Vagina (tissue), 2 donors: ENCODE results near the gene AGMAT. TPM values are rescaled to one million over a fixed set of nuclear protein-coding genes. Genes with fewer than 3 reads are reported as not detected.
"Not testable (repeated sequence)": the region's sequence is repeated elsewhere in the genome, so short reads cannot be mapped to it uniquely, and the experiment has no call there.

Experiments
- DNase-seq, 2 donors: peaks; one replicate each; pipeline ENCODE4 v3.0.0-alpha.2; 2017; ENCODE audit errors: extremely low spot score in 2 of 2
- H3K27ac ChIP-seq: fragments of 200-600 bp; sonication (generic); one replicate; pipeline ENCODE4 v1.5.1; 2019
- H3K27me3 ChIP-seq: fragments of 200-600 bp; sonication (generic); one replicate; pipeline ENCODE4 v1.5.1; 2019
- H3K36me3 ChIP-seq, 2 donors: fragments of 200-600 bp; sonication (generic); one replicate each; pipeline ENCODE4 v1.5.1; 2017 to 2019
- H3K4me1 ChIP-seq: fragments of 200-600 bp; sonication (generic); one replicate; pipeline ENCODE4 v1.5.1; 2019
- H3K4me3 ChIP-seq, 2 donors: fragments of 200-600 bp; sonication (generic); 1 replicate in 1 of 2; 2 replicates in 1 of 2; pipeline ENCODE4 v1.5.1; 2016 to 2019
- H3K9me3 ChIP-seq: fragments of 200-600 bp; sonication (generic); one replicate; pipeline ENCODE4 v1.5.1; 2019
- POLR2A ChIP-seq, 2 donors: fragments of 450-650 bp; IDR thresholded peaks; one replicate each; pipeline ENCODE4 v1.6.1; 2017; ENCODE audit warnings: antibody characterized with exemption in 2 of 2, mild to moderate bottlenecking in 2 of 2, moderate library complexity in 2 of 2
- POLR2AphosphoS5 ChIP-seq, 2 donors: sonication (generic); formaldehyde crosslinking; IDR thresholded peaks; one replicate each; pipeline ENCODE4 v1.9.0; 2017; ENCODE audit warnings: antibody characterized with exemption in 2 of 2, mild to moderate bottlenecking in 2 of 2, low read depth in 1 of 2; ENCODE audit not compliant: insufficient read depth in 1 of 2
- intact Hi-C: fragments of 100-400 bp; cut with DNase I; formaldehyde crosslinking; loops from one replicate; pipeline ENCODE4 v1.15.1; 2023
- total RNA-seq: library from RNA; depleted of rRNA; stranded (reverse); fragments of >200 nt; gene quantifications from one replicate; pipeline ENCODE4 v1.2.3, GENCODE V29; 2016
- TF ChIP-seq, protein P1 (sequence below), 3 experiments: fragments of 450-650 bp in 2 of 3; fragments of 200-600 bp in 1 of 3; sonication (generic) in 1 of 3; IDR thresholded peaks; one replicate each; pipeline ENCODE4 v1.5.1; 2017 to 2019; ENCODE audit warnings: antibody characterized with exemption in 3 of 3, mild to moderate bottlenecking in 2 of 3, moderate library complexity in 2 of 3

The AGMAT gene
- total RNA-seq, 1 donor from 2014 or later: 1.5 TPM

DNA sequence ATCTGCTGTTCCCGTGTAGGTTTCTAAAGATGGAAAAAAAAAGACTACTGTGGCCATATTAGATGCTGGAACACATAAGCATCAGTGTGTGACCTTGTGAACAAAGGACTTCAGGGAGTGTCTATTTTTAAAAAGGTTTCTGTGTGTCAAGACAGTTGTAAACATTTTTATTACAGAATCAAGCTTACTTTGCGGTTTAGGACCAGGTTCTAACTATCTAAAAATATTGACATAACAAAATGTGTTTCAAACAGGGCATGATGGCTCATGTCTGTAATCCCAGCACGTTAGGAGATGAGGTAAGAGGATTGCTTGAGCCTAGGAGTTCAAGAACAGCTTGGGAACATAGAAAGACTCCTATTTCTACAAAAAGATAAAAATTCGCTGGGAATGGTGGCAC, 25.3 kb upstream of the AGMAT start:
- H3K4me3 ChIP-seq: no peak overlapping the region
- intact Hi-C loops: loop anchor here (10.0 kb wide), 1 partner anchor 95 kb away; no protein-coding TSS in a partner anchor
- H3K4me1 ChIP-seq: no peaks in the 10 kb centered on the region
- no peak for DNase-seq
- H3K27me3 ChIP-seq: no peaks in the 10 kb centered on the region
- H3K36me3 ChIP-seq: no peaks in the 10 kb centered on the region
- no peaks in the 10 kb centered on the region for H3K9me3 ChIP-seq
- H3K27ac ChIP-seq: no peak overlapping the region
- no peak for TF ChIP-seq POLR2AphosphoS5 (IDR thresholded peaks at IDR 0.05; ENCODE audit: insufficient read depth in 1 of 2, low read depth in 1 of 2)

DNA sequence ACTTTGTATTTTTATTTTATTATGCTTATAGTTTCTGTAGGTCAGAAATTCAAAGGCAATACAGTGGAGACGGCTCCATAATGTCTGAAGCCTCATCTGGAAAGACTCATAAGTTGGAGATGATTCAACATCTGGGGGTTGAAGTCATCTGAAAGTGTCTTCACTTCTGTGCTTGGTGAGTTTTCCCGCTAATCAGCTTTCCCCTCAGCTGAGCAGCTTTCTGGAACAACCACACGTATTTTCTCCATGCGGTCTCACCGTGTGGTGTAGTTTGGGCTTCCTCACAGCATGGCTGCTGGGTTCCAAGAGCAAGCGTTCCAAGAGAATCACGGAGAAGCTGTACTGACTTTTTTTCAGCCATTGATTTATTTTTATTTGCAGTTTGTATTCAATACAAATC, 24.8 kb upstream of the AGMAT start:
- H3K4me3 ChIP-seq: no peak overlapping the region
- no peaks in the 10 kb centered on the region for H3K27me3 ChIP-seq
- H3K9me3 ChIP-seq: no peaks in the 10 kb centered on the region
- H3K27ac ChIP-seq: no peak overlapping the region
- no peaks in the 10 kb centered on the region for H3K36me3 ChIP-seq
- intact Hi-C loops: loop anchor here (10.0 kb wide), 1 partner anchor 95 kb away; no protein-coding TSS in a partner anchor
- TF ChIP-seq POLR2AphosphoS5 (IDR thresholded peaks at IDR 0.05; ENCODE audit: insufficient read depth in 1 of 2, low read depth in 1 of 2) (no peak), POLR2A (IDR thresholded peaks at IDR 0.05) (no peak)
- TF ChIP-seq, protein P1, sequence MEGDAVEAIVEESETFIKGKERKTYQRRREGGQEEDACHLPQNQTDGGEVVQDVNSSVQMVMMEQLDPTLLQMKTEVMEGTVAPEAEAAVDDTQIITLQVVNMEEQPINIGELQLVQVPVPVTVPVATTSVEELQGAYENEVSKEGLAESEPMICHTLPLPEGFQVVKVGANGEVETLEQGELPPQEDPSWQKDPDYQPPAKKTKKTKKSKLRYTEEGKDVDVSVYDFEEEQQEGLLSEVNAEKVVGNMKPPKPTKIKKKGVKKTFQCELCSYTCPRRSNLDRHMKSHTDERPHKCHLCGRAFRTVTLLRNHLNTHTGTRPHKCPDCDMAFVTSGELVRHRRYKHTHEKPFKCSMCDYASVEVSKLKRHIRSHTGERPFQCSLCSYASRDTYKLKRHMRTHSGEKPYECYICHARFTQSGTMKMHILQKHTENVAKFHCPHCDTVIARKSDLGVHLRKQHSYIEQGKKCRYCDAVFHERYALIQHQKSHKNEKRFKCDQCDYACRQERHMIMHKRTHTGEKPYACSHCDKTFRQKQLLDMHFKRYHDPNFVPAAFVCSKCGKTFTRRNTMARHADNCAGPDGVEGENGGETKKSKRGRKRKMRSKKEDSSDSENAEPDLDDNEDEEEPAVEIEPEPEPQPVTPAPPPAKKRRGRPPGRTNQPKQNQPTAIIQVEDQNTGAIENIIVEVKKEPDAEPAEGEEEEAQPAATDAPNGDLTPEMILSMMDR (IDR thresholded peaks at IDR 0.05): no peak
- no peak for DNase-seq
- H3K4me1 ChIP-seq: no peaks in the 10 kb centered on the region

DNA sequence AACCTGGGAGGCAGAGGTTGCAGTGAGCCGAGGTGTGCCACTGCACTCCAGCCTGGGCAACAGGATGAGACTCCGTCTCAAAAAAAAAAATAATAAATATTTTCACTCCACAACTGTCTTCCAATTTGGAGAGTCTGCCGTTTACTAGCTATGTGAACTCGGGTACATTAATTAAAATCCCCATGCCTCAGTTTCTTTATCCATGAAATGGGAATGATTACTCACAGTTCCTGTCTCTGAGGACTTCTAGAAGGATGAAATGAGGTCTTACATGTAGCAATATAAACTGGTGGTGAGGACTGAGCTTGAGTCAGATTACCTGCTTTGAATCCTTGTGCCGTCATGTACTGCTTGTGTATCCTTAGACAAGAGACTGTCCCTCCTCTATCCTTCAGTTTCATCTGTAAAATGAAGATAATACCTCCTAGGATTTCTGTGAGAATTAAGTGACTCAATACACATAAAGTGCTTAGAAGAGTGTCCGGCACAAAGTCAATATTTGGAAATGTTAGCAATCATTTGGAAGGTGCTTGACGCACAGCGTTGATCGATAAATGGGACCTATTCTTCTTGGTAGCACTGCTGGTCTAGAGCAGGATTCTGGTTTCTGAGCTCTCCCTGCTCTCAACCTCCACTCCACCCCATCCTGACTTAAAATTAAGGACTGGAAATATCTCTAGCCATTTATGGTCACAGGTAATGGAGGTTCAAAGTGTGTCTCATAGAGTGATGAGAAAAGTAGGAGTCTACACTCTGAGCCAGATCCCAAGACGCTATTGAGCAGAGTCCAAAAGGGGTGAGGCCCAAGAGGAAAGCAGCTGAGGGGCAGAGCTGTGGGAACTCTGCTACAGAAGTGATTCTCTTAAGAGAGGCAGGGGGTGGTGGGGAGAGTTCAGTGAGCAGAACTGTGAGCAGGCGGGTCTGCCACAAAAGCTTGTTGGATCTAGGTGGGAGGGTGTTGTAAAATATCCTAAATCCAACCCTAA, 20.8 kb upstream of the AGMAT start:
- DNase-seq: no peak
- Histone ChIP-seq H3K4me3 (no peak overlapping the region), H3K36me3 (no peaks in the 10 kb centered on the region), H3K4me1 (peaks cover 27% of the 10 kb centered on the region), H3K9me3 (no peaks in the 10 kb centered on the region), H3K27me3 (no peaks in the 10 kb centered on the region), H3K27ac (no peak overlapping the region)
- intact Hi-C loops: no loop called here
- TF ChIP-seq POLR2AphosphoS5 (IDR thresholded peaks at IDR 0.05; ENCODE audit: insufficient read depth in 1 of 2, low read depth in 1 of 2) (no peak), POLR2A (IDR thresholded peaks at IDR 0.05) (no peak)
- TF ChIP-seq, protein P1 (IDR thresholded peaks at IDR 0.05): no peak

DNA sequence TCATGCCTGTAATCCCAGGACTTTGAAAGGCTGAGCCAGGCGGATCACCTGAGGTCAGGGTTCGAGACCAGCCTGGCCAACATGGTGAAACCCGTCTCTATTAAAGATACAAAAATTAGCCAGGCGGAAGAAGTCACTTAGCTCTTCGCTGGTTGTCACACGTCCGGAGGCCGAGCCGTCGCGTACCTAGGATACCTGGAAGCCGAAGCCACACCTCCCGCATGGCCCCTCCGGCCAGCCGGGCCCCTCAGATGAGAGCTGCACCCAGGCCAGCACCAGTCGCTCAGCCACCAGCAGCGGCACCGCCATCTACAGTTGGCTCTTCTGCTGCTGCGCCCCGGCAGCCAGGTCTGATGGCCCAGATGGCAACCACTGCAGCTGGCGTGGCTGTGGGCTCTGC, 19.5 kb upstream of the AGMAT start:
- DNase-seq, intact Hi-C loops, H3K27me3 ChIP-seq, H3K9me3 ChIP-seq, H3K4me3 ChIP-seq, H3K36me3 ChIP-seq, H3K27ac ChIP-seq: not testable (repeated sequence)
- peaks cover 27% of the 10 kb centered on the region for H3K4me1 ChIP-seq

DNA sequence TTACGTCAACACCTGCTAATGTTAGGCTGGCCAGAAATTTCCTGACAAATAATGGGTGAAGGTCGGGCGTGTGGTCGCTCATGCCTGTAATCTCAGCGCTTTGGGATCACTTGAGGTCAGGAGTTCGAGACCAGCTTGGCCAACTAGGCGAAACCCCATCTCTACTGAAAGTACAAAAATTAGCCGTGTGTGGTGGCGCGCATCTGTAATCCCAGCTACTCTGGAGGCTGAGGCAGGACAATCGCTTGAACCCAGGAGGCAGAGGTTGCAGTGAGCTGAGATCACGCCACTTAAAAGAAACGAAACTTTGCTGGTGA, 19.1 kb upstream of the AGMAT start:
- Histone ChIP-seq H3K4me1 (peaks cover 27% of the 10 kb centered on the region), H3K27ac (peak overlapping the region; percentile 90), H3K4me3 (peak overlapping the region; percentile 73 to 83)
- H3K9me3 ChIP-seq, intact Hi-C loops, H3K27me3 ChIP-seq, DNase-seq, H3K36me3 ChIP-seq: not testable (repeated sequence)

DNA sequence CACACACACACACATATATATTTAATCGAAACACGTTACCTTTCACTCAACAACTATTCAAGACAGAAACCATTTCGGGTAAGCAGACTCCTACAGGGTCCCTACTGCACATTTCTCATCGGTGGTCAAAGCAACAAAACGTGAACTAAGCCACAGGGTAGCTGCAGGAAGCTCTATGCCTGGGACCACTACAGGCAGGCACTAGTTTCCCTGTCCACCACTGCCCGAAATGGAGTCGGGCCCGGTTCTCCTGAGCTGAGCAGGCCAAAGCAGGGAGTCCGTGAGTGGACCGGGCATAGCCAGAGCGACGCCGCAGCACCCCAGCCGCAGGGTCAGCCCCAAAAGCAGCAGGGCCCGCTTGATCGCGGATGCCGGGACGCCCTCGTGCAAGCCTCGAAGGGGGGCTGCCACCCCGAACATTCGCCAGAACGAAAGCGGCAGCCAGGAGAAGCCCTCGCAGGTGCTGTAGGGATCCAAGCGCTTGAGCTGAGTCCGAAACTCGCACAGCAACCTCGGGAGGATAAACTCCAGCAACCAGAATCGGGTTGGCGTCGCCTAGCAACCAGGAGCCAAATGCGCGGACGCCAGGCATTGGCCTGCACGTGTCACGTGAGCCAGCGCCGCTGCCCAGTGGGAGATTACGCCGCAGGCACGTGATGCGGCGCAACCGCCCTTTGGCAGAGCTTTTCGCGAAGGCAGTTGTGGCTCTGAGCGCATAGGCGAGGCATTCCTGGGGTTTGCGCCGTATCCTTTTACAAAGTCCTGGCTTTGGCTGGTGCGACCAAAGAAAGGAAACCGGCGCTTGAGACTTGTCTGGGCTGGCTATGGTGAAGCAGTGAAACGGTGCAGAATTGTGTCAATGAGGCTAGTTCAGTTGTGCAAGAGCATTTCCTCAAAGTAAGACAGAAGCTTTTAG, 18.5 kb upstream of the AGMAT start:
- Histone ChIP-seq H3K36me3 (no peaks in the 10 kb centered on the region), H3K27me3 (no peaks in the 10 kb centered on the region), H3K27ac (peak overlapping the region; percentile 90), H3K4me1 (peaks cover 27% of the 10 kb centered on the region), H3K9me3 (no peaks in the 10 kb centered on the region), H3K4me3 (peak overlapping the region; percentile 73 to 83)
- DNase-seq: peak; percentile 97 to 98
- TF ChIP-seq POLR2AphosphoS5 (IDR thresholded peaks at IDR 0.05; ENCODE audit: insufficient read depth in 1 of 2, low read depth in 1 of 2) (peak; percentile 92), POLR2A (IDR thresholded peaks at IDR 0.05) (no peak)
- intact Hi-C loops: no loop called here
